Subcutaneous adipose tissue (tissue), 4 donors: ENCODE results near the gene GPR162. TPM values are rescaled to one million over a fixed set of nuclear protein-coding genes. Genes with fewer than 3 reads are reported as not detected.

Experiments used
- CTCF ChIP-seq: fragments of 450-650 bp; IDR thresholded peaks from one replicate; pipeline ENCODE4 v1.5.1; 2016; ENCODE audit warnings: low read depth, mild to moderate bottlenecking, control low read depth, antibody characterized with exemption, moderate library complexity
- total RNA-seq, 4 donors: library from RNA; depleted of rRNA; stranded (reverse); fragments of >200 nt; gene quantifications; one replicate each; pipeline ENCODE4 v1.1.0, GENCODE V29; 2016

The GPR162 gene
- total RNA-seq, 4 donors from 2014 or later, result 0.66 to 3.1 (median 2.1) TPM

- TF ChIP-seq CTCF, result no peak
These were observed 18.0 kb downstream of the GPR162 start for GRCh38 chr12:6839482-6840201.

- TF ChIP-seq CTCF, result no peak
These were observed 18.7 kb downstream of the GPR162 start for GRCh38 chr12:6840330-6840729.

- TF ChIP-seq CTCF, result no peak
These were observed 19.3 kb downstream of the GPR162 start, which contains the start of gene GNB3 for GRCh38 chr12:6840761-6841515. TSS of gene GNB3 (plus strand) at chr12:6840925. CDS start at chr12:6841288, 363 bp downstream.

GRCh38 chr12:6842075-6842474 is 20.5 kb downstream of the GPR162 start:
- no peak for TF ChIP-seq CTCF

- no peak for TF ChIP-seq CTCF
These were observed 21.7 kb downstream of the GPR162 start for GRCh38 chr12:6843118-6843902.

GRCh38 chr12:6845395-6845794 is 23.8 kb downstream of the GPR162 start:
- no peak for TF ChIP-seq CTCF
